ENCODE measurements around the gene NEDD4. TPM values are rescaled to one million over a fixed set of nuclear protein-coding genes. Genes with fewer than 3 reads are reported as not detected.

NEDD4 gene
- polyA plus RNA-seq, 1 donor from 2014 or later = 1.6 TPM

DNA sequence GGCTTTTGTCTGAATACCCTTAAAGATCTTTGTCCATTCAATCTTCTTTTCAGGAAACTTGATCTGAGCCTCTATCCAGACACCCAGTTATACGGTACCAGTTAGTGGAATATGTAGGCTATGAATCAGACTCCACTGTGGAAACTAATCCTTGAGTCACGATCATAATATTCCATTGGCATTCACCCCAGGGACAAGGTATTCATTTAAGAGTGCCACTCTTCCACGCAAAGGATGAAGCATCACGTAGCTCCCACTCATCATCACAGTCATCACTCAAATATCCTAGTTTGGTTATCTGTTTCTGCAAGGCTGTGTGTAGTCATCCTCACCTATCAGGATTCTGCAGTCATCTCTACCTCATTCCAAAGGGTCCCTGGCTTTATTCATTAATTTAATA lies 85.6 kb downstream of the NEDD4 start:
- no peaks in the 10 kb centered on the region for H3K79me2 ChIP-seq (replicated peaks; ENCODE audit: insufficient read depth, low read length)
- no peak overlapping the region for H3K4me3 ChIP-seq (ENCODE audit: low read length)
- no peaks in the 10 kb centered on the region for H3K27me3 ChIP-seq (ENCODE audit: insufficient read depth, low read depth, low read length)
- no peak overlapping the region for H2AFZ ChIP-seq (ENCODE audit: low read depth, low read length)
- H3K9me2 ChIP-seq (ENCODE audit: insufficient read depth, low read length) = no peaks in the 10 kb centered on the region
- no peak overlapping the region for H3K4me2 ChIP-seq (ENCODE audit: low read length)
- no peaks in the 10 kb centered on the region for H3K36me3 ChIP-seq (ENCODE audit: insufficient read depth, low read length)
- no peak overlapping the region for H3K27ac ChIP-seq (ENCODE audit: low read length)
- no peak overlapping the region for H3K9ac ChIP-seq (ENCODE audit: low read length)
- H3K9me3 ChIP-seq (ENCODE audit: low read length) = no peaks in the 10 kb centered on the region
- H3F3A ChIP-seq (ENCODE audit: insufficient read depth, low read length, poor library complexity, severe bottlenecking) = no peaks in the 10 kb centered on the region
- no peaks in the 10 kb centered on the region for H4K20me1 ChIP-seq (ENCODE audit: insufficient read depth)
- no peak for TF ChIP-seq POLR2AphosphoS5 (IDR thresholded peaks at IDR 0.05)
- no peak for TF ChIP-seq EZH2 (IDR thresholded peaks at IDR 0.05; ENCODE audit: borderline replicate concordance, insufficient read depth, low read length, poor library complexity, severe bottlenecking)
- TF ChIP-seq TAF1 (IDR thresholded peaks at IDR 0.05; ENCODE audit: low read depth) = no peak
- TF ChIP-seq RAD21 (conservative IDR thresholded peaks at IDR 0.05) = no peak
- TF ChIP-seq, protein P1, sequence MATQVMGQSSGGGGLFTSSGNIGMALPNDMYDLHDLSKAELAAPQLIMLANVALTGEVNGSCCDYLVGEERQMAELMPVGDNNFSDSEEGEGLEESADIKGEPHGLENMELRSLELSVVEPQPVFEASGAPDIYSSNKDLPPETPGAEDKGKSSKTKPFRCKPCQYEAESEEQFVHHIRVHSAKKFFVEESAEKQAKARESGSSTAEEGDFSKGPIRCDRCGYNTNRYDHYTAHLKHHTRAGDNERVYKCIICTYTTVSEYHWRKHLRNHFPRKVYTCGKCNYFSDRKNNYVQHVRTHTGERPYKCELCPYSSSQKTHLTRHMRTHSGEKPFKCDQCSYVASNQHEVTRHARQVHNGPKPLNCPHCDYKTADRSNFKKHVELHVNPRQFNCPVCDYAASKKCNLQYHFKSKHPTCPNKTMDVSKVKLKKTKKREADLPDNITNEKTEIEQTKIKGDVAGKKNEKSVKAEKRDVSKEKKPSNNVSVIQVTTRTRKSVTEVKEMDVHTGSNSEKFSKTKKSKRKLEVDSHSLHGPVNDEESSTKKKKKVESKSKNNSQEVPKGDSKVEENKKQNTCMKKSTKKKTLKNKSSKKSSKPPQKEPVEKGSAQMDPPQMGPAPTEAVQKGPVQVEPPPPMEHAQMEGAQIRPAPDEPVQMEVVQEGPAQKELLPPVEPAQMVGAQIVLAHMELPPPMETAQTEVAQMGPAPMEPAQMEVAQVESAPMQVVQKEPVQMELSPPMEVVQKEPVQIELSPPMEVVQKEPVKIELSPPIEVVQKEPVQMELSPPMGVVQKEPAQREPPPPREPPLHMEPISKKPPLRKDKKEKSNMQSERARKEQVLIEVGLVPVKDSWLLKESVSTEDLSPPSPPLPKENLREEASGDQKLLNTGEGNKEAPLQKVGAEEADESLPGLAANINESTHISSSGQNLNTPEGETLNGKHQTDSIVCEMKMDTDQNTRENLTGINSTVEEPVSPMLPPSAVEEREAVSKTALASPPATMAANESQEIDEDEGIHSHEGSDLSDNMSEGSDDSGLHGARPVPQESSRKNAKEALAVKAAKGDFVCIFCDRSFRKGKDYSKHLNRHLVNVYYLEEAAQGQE (IDR thresholded peaks at IDR 0.05; ENCODE audit: borderline replicate concordance) = no peak
- TF ChIP-seq SMC3 (conservative IDR thresholded peaks at IDR 0.05; ENCODE audit: poor library complexity) = no peak
- TF ChIP-seq, protein P2, sequence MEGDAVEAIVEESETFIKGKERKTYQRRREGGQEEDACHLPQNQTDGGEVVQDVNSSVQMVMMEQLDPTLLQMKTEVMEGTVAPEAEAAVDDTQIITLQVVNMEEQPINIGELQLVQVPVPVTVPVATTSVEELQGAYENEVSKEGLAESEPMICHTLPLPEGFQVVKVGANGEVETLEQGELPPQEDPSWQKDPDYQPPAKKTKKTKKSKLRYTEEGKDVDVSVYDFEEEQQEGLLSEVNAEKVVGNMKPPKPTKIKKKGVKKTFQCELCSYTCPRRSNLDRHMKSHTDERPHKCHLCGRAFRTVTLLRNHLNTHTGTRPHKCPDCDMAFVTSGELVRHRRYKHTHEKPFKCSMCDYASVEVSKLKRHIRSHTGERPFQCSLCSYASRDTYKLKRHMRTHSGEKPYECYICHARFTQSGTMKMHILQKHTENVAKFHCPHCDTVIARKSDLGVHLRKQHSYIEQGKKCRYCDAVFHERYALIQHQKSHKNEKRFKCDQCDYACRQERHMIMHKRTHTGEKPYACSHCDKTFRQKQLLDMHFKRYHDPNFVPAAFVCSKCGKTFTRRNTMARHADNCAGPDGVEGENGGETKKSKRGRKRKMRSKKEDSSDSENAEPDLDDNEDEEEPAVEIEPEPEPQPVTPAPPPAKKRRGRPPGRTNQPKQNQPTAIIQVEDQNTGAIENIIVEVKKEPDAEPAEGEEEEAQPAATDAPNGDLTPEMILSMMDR (IDR thresholded peaks at IDR 0.05; ENCODE audit: poor library complexity, severe bottlenecking) = no peak
- TF ChIP-seq EP300 (conservative IDR thresholded peaks at IDR 0.05; ENCODE audit: poor library complexity, severe bottlenecking) = no peak
- TF ChIP-seq MXI1 (conservative IDR thresholded peaks at IDR 0.05; ENCODE audit: poor library complexity, severe bottlenecking) = no peak

DNA sequence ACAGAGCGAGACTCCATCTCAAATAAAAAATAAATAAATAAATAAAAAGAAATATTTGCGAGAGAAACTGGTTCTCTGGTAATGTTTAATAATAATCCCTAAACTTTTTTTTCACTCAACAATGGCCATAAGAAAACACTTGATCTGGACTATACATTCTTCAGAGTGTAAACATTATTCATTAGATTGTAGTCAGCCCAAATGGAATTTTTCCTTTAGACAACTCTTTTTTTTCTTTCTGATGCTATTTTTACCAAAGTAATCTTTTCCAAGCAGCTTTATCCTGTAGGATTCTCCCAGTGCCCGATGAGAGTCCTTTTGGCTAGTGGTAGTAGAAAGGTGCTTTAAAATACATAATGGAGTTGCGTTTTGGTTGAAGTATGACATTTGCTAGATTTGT lies 90.4 kb downstream of the NEDD4 start:
- Histone ChIP-seq H3K27ac (ENCODE audit: low read length) (no peak overlapping the region), H3K79me2 (replicated peaks; ENCODE audit: insufficient read depth, low read length) (no peaks in the 10 kb centered on the region), H3K36me3 (ENCODE audit: insufficient read depth, low read length) (no peaks in the 10 kb centered on the region), H2AFZ (ENCODE audit: low read depth, low read length) (no peak overlapping the region), H3F3A (ENCODE audit: insufficient read depth, low read length, poor library complexity, severe bottlenecking) (no peaks in the 10 kb centered on the region), H3K27me3 (ENCODE audit: insufficient read depth, low read depth, low read length) (no peaks in the 10 kb centered on the region), H3K9me3 (ENCODE audit: low read length) (no peaks in the 10 kb centered on the region), H4K20me1 (ENCODE audit: insufficient read depth) (no peaks in the 10 kb centered on the region), H3K9ac (ENCODE audit: low read length) (no peak overlapping the region), H3K4me2 (ENCODE audit: low read length) (no peak overlapping the region), H3K4me3 (ENCODE audit: low read length) (no peak overlapping the region), H3K9me2 (ENCODE audit: insufficient read depth, low read length) (no peaks in the 10 kb centered on the region)
- TF ChIP-seq, protein P1 (IDR thresholded peaks at IDR 0.05; ENCODE audit: borderline replicate concordance) = no peak
- no peak for TF ChIP-seq RAD21 (conservative IDR thresholded peaks at IDR 0.05)
- no peak for TF ChIP-seq TAF1 (IDR thresholded peaks at IDR 0.05; ENCODE audit: low read depth)
- TF ChIP-seq, protein P2 (IDR thresholded peaks at IDR 0.05; ENCODE audit: poor library complexity, severe bottlenecking) = no peak
- TF ChIP-seq EP300 (conservative IDR thresholded peaks at IDR 0.05; ENCODE audit: poor library complexity, severe bottlenecking) = no peak
- TF ChIP-seq POLR2AphosphoS5 (IDR thresholded peaks at IDR 0.05) = no peak

Measured in neural cell (in vitro differentiated cells).